HCT116 (cell line): ENCODE data around the gene SEZ6L2. TPM values are rescaled to one million over a fixed set of nuclear protein-coding genes. Genes with fewer than 3 reads are reported as not detected.

Source experiments
- ATAC-seq: fragments of 200-7000 bp; cut with Tn5 transposase; 2 replicates; pipeline ENCODE4 v1.9.1; 2020; ENCODE audit warnings: mild to moderate bottlenecking, moderate library complexity
- BruUV-seq: library from RNA; stranded (reverse); fragments of 400-500 nt; replicated peaks from 2 replicates; lab custom pipeline; 2021; lab: Mats Ljungman, UMichigan
- CTCF ChIA-PET: fragments of 300-600 bp; sonication (Branson Sonifier 250); formaldehyde crosslinking; loops from one replicate; lab custom pipeline; 2021; ENCODE audit warnings: antibody characterized with exemption; lab: Charles Lee
- POLR2A ChIA-PET: fragments of 300-600, 350-600 bp; sonication (Branson Sonifier 250); formaldehyde crosslinking; loops from one replicate; lab custom pipeline; 2021; ENCODE audit warnings: antibody characterized with exemption; lab: Charles Lee
- RAD21 ChIA-PET, 2 experiments: fragments of 300-600 bp; sonication (Branson Sonifier 250); formaldehyde crosslinking; loops; one replicate each; lab custom pipeline; 2023; ENCODE audit warnings: low total read pairs in 2 of 2; ENCODE audit not compliant: uncharacterized antibody in 2 of 2, unreplicated experiment in 2 of 2, low non-redundant PET in 1 of 2; lab: Charles Lee
- DNase-seq: peaks from one replicate; pipeline ENCODE4 v3.0.0-alpha.2; 2010; ENCODE audit warnings: low read depth, low spot score
- H2AFZ ChIP-seq: fragments of 200-600 bp; shearing (Covaris generic), sonication (generic); 2 replicates; pipeline ENCODE4 v1.6.1; 2017; ENCODE audit warnings: low read depth, mixed run types, mixed read lengths, antibody characterized with exemption, low read length; ENCODE audit not compliant: poor library complexity, severe bottlenecking
- H3K27ac ChIP-seq: 2 replicates; pipeline ENCODE4 v1.5.1; 2012; ENCODE audit warnings: low read depth, low read length
- H3K27me3 ChIP-seq: fragments of 200-600 bp; sonication (generic); 2 replicates; pipeline ENCODE4 v1.6.1; 2016; ENCODE audit warnings: mixed run types, low read length, mixed read lengths; ENCODE audit not compliant: insufficient read depth
- H3K36me3 ChIP-seq, 2 experiments: fragments of 200-500 bp in 1 of 2; fragments of 200-600 bp in 1 of 2; sonication (Bioruptor generic) in 1 of 2; sonication (generic) in 1 of 2; 2 replicates each; pipeline versions ENCODE4 v1.5.1 to v1.6.1; 2014 to 2016; ENCODE audit warnings: low read length in 2 of 2, inconsistent platforms in 1 of 2, mixed read lengths in 1 of 2, mixed run types in 1 of 2; ENCODE audit not compliant: insufficient read depth in 2 of 2, control insufficient read depth in 1 of 2
- H3K4me1 ChIP-seq, 2 experiments: fragments of 200-600 bp in 1 of 2; sonication (generic) in 1 of 2; 2 replicates each; pipeline versions ENCODE4 v1.5.1 to v1.6.1; 2012 to 2017; ENCODE audit warnings: low read length in 2 of 2, inconsistent platforms in 1 of 2, mild to moderate bottlenecking in 1 of 2, mixed read lengths in 1 of 2, mixed run types in 1 of 2, moderate library complexity in 1 of 2; ENCODE audit not compliant: insufficient read depth in 2 of 2, control insufficient read depth in 1 of 2
- H3K4me2 ChIP-seq: fragments of 200-600 bp; sonication (generic); 2 replicates; pipeline ENCODE4 v1.6.1; 2017; ENCODE audit warnings: mixed run types, low read length, mixed read lengths
- H3K4me3 ChIP-seq, 2 experiments: fragments of 200-600 bp in 1 of 2; sonication (generic) in 1 of 2; replicated peaks in 1 of 2; 2 replicates each; pipeline ENCODE4 v1.5.1; 2011 to 2016; ENCODE audit warnings: low read length in 2 of 2, control low read depth in 1 of 2, low read depth in 1 of 2, mild to moderate bottlenecking in 1 of 2, mixed read lengths in 1 of 2, mixed run types in 1 of 2
- H3K79me2 ChIP-seq: fragments of 200-600 bp; sonication (generic); 2 replicates; pipeline ENCODE4 v1.6.1; 2017; ENCODE audit warnings: mild to moderate bottlenecking, mixed run types, low read length, moderate library complexity, mixed read lengths; ENCODE audit not compliant: insufficient read depth
- H3K9ac ChIP-seq: fragments of 200-600 bp; sonication (generic); 2 replicates; pipeline ENCODE4 v1.6.1; 2016; ENCODE audit warnings: low read length, mixed read lengths
- H3K9me2 ChIP-seq: fragments of 200-600 bp; sonication (generic), shearing (Covaris generic); 2 replicates; pipeline ENCODE4 v1.6.1; 2017; ENCODE audit warnings: mixed run types, mild to moderate bottlenecking, moderate library complexity; ENCODE audit not compliant: insufficient read depth
- H3K9me3 ChIP-seq, 2 experiments: fragments of 200-500 bp in 1 of 2; fragments of 200-600 bp in 1 of 2; sonication (Bioruptor generic) in 1 of 2; sonication (generic) in 1 of 2; 2 replicates each; pipeline ENCODE4 v1.6.1; 2014 to 2017; ENCODE audit warnings: low read length in 2 of 2, mixed read lengths in 2 of 2, inconsistent platforms in 1 of 2, low read depth in 1 of 2, mild to moderate bottlenecking in 1 of 2, mixed run types in 1 of 2, moderate library complexity in 1 of 2; ENCODE audit not compliant: control insufficient read depth in 1 of 2, insufficient read depth in 1 of 2
- H4K20me1 ChIP-seq: fragments of 200-600 bp; sonication (generic), shearing (Covaris generic); 2 replicates; pipeline ENCODE4 v1.6.1; 2017; ENCODE audit warnings: mixed run types, mild to moderate bottlenecking, moderate library complexity; ENCODE audit not compliant: insufficient read depth
- ATF3 ChIP-seq: IDR thresholded peaks from 2 replicates; pipeline ENCODE4 v1.6.1; 2012
- CBX3 ChIP-seq: IDR thresholded peaks from 2 replicates; pipeline ENCODE4 v1.6.1; 2012; ENCODE audit warnings: low read depth
- CTCF ChIP-seq, 3 experiments: fragments of 200-600 bp in 1 of 3; sonication (generic) in 1 of 3; IDR thresholded peaks in 2 of 3; conservative IDR thresholded peaks in 1 of 3; 2 replicates each; pipeline ENCODE4 v1.5.1; 2012 to 2017; ENCODE audit warnings: low read depth in 2 of 3, low read length in 2 of 3, antibody characterized with exemption in 1 of 3, borderline replicate concordance in 1 of 3, control low read depth in 1 of 3, mild to moderate bottlenecking in 1 of 3, mixed read lengths in 1 of 3, mixed run types in 1 of 3, moderate library complexity in 1 of 3; ENCODE audit not compliant: insufficient read depth in 1 of 3
- EGR1 ChIP-seq: IDR thresholded peaks from 2 replicates; pipeline ENCODE4 v1.6.1; 2012; ENCODE audit warnings: low read depth
- ELF1 ChIP-seq: IDR thresholded peaks from 2 replicates; pipeline ENCODE4 v1.6.1; 2012; ENCODE audit warnings: low read depth, borderline replicate concordance
- EZH2phosphoT487 ChIP-seq: fragments of 200-600 bp; IDR thresholded peaks from 2 replicates; pipeline ENCODE4 v1.6.1; 2018; ENCODE audit warnings: antibody characterized with exemption, borderline replicate concordance
- JUND ChIP-seq: IDR thresholded peaks from 2 replicates; pipeline ENCODE4 v1.6.1; 2012
- MAX ChIP-seq: IDR thresholded peaks from 2 replicates; pipeline ENCODE4 v1.6.1; 2012
- POLR2A ChIP-seq: IDR thresholded peaks from 2 replicates; pipeline ENCODE4 v1.7.0; 2011; ENCODE audit warnings: borderline replicate concordance; ENCODE audit not compliant: insufficient read depth, insufficient read length; ENCODE audit errors: extremely low read depth
- RAD21 ChIP-seq: IDR thresholded peaks from 2 replicates; pipeline ENCODE4 v1.6.1; 2012; ENCODE audit warnings: low read depth, mild to moderate bottlenecking
- REST ChIP-seq: IDR thresholded peaks from 2 replicates; pipeline ENCODE4 v1.6.1; 2012; ENCODE audit warnings: low read depth
- SIN3A ChIP-seq: IDR thresholded peaks from 2 replicates; pipeline ENCODE4 v1.6.1; 2012; ENCODE audit warnings: low read depth
- SP1 ChIP-seq: IDR thresholded peaks from 2 replicates; pipeline ENCODE4 v1.6.1; 2012; ENCODE audit warnings: low read depth
- SRF ChIP-seq: IDR thresholded peaks from 2 replicates; pipeline ENCODE4 v1.6.1; 2012; ENCODE audit warnings: low read depth
- TCF7L2 ChIP-seq: IDR thresholded peaks from 2 replicates; pipeline ENCODE4 v1.7.0; 2011; ENCODE audit warnings: borderline replicate concordance, inconsistent platforms; ENCODE audit not compliant: insufficient read depth, insufficient read length; ENCODE audit errors: extremely low read depth
- ZBTB33 ChIP-seq: IDR thresholded peaks from 2 replicates; pipeline ENCODE4 v1.6.1; 2011; ENCODE audit warnings: mild to moderate bottlenecking, low read length, moderate library complexity; ENCODE audit not compliant: insufficient replicate concordance; ENCODE audit errors: extremely low read depth
- ZFX ChIP-seq: fragments of 450-650 bp; IDR thresholded peaks from 2 replicates; pipeline ENCODE4 v1.6.1; 2017
- intact Hi-C: fragments of 100-400 bp; cut with micrococcal nuclease; formaldehyde crosslinking; loops from 2 replicates; pipeline ENCODE4 v1.10.0; 2022
- total RNA-seq: library from RNA; stranded (reverse); gene quantifications from one replicate; pipeline ENCODE4 v1.2.1, GENCODE V29; 2021; ENCODE audit not compliant: unreplicated experiment

The SEZ6L2 gene
- total RNA-seq, 1 experiment from 2014 or later, result 49.3 TPM

GRCh38 chr16:29878172-29878571 lies 21.2 kb downstream of the SEZ6L2 start:
- Histone ChIP-seq H3K36me3 (no peaks in the 10 kb centered on the region), H2AFZ (no peak overlapping the region), H3K4me3 (no peak overlapping the region), H3K4me2 (no peak overlapping the region), H3K27ac (no peak overlapping the region), H3K9me3 (no peaks in the 10 kb centered on the region), H4K20me1 (no peaks in the 10 kb centered on the region)
- no peak for DNase-seq
- ChIA-PET POLR2A (no interaction called here), CTCF (no interaction called here)
- no peak for ATAC-seq
- TF ChIP-seq ATF3 (no peak), EZH2phosphoT487 (no peak), REST (no peak), CTCF (IDR thresholded peaks at IDR 0.05 in 2 of 3, conservative IDR thresholded peaks at IDR 0.05 in 1 of 3; ENCODE audit: borderline replicate concordance in 1 of 3, insufficient read depth in 1 of 3, low read depth in 2 of 3, low read length in 2 of 3) (no peak), SIN3A (no peak), SP1 (no peak), SRF (no peak), EGR1 (no peak), MAX (no peak), TCF7L2 (no peak), ZFX (no peak), JUND (no peak), RAD21 (no peak), POLR2A (no peak), ZBTB33 (no peak), CBX3 (no peak), ELF1 (no peak)
- TF ChIP-seq, all 23 proteins: peak for 0
- no TSS peak for BruUV-seq
- no peaks in the 10 kb centered on the region for H3K9me2 ChIP-seq
- H3K4me1 ChIP-seq, result 0 out of 4 replicates have a peak, but pooled peaks cover 0 to 4% of the 10 kb centered on the region in 2 experiments
- no peak overlapping the region for H3K9ac ChIP-seq
- no peaks in the 10 kb centered on the region for H3K79me2 ChIP-seq
- RAD21 ChIA-PET, result interaction anchor here in 1 of 2 experiments (0.7 kb wide), 1 partner anchor 21 kb away, joined by 3 read pairs; the partner anchor contains the start of gene SEZ6L2
- H3K27me3 ChIP-seq, result no peaks in the 10 kb centered on the region
- intact Hi-C loops, result no loop called here
